K562 (cell line): ENCODE results near the gene GATA1. TPM values are rescaled to one million over a fixed set of nuclear protein-coding genes. Genes with fewer than 3 reads are reported as not detected.

Source experiments
- GABPA ChIP-seq: fragments of 200-800 bp; sonication (Bioruptor generic); conservative IDR thresholded peaks from 2 replicates; pipeline ENCODE4 v1.6.1; 2016; ENCODE audit warnings: low read depth, missing genetic modification characterization, missing compliant biosample characterization
- MED1 ChIP-seq: sonication (generic); formaldehyde crosslinking; IDR thresholded peaks from 2 replicates; pipeline ENCODE4 v1.8.1; 2023; ENCODE audit warnings: missing genetic modification reagents, borderline replicate concordance
- MXI1 ChIP-seq: IDR thresholded peaks from 2 replicates; pipeline ENCODE4 v1.6.1; 2011; ENCODE audit warnings: low read depth, mild to moderate bottlenecking, improper control_type of control experiment, low read length
- MYBL2 ChIP-seq, 2 experiments: fragments of 450-650 bp in 1 of 2; sonication (generic) in 1 of 2; formaldehyde crosslinking in 1 of 2; IDR thresholded peaks; 2 replicates each; pipeline versions ENCODE4 v1.6.1 to v1.8.1; 2017 to 2022; ENCODE audit warnings: borderline replicate concordance in 1 of 2, inconsistent platforms in 1 of 2, low read depth in 1 of 2, mild to moderate bottlenecking in 1 of 2, missing genetic modification reagents in 1 of 2, moderate library complexity in 1 of 2
- POLR2A ChIP-seq: fragments of 450-650 bp; conservative IDR thresholded peaks from 2 replicates; pipeline ENCODE4 v1.6.1; 2016
- RUNX1 ChIP-seq: sonication (generic); IDR thresholded peaks from 2 replicates; pipeline ENCODE4 v1.6.1; 2016; ENCODE audit warnings: antibody characterized with exemption, low read depth
- ZNF586 ChIP-seq: fragments of 450-650 bp; formaldehyde crosslinking; conservative IDR thresholded peaks from 2 replicates; pipeline ENCODE4 v1.4.0; 2020; ENCODE audit warnings: mild to moderate bottlenecking, moderate library complexity
- polyA plus RNA-seq, 8 experiments: library from polyadenylated mRNA; depleted of rRNA in 4 of 8; stranded (reverse) in 5 of 8; unstranded in 3 of 8; fragments of >200 nt; fragmentation: Nextera tagmentation in 2 of 8; fragmentation: Illumina TruSeq in 1 of 8; extraction: Ambion mirVana in 2 of 8; extraction: Trizol in 1 of 8; gene quantifications; 2 replicates each; pipeline versions ENCODE4 v1.2.1 to v1.2.3, GENCODE V29; 2011 to 2014; ENCODE audit warnings: inconsistent platforms in 1 of 8, missing spikeins in 1 of 8
- total RNA-seq, 7 experiments: library from RNA; depleted of rRNA in 6 of 7; stranded (reverse); fragments of >200 nt in 6 of 7; fragmentation: Illumina TruSeq in 2 of 7; extraction: Trizol in 2 of 7; gene quantifications; 2 replicates each; pipeline versions ENCODE4 v1.2.1 to v1.2.3, GENCODE V29; 2011 to 2021; ENCODE audit warnings: low replicate concordance in 1 of 7
- TF ChIP-seq, protein P1 (sequence below): fragments of 200-600 bp; sonication (generic); IDR thresholded peaks from one replicate; pipeline ENCODE4 v1.6.1; 2012; ENCODE audit warnings: mild to moderate bottlenecking, low read depth, low read length, inconsistent platforms
- TF ChIP-seq, protein P2 (sequence below): fragments of 450-650 bp; IDR thresholded peaks from 2 replicates; pipeline ENCODE4 v1.7.1; 2018; ENCODE audit warnings: mild to moderate bottlenecking, low read depth; ENCODE audit not compliant: partially characterized antibody
- TF ChIP-seq, protein P3 (sequence below): fragments of 250-450 bp; sonication (Bioruptor Pico); IDR thresholded peaks from 2 replicates; pipeline ENCODE4 v1.5.0; 2021; ENCODE audit warnings: mild to moderate bottlenecking, borderline replicate concordance

Gene GATA1
- total and polyA plus RNA-seq, 9 of the 15 experiments (the other 6 are each of a cell fraction or from before 2014, with no cell fraction given), result 11.9 to 291 (median 116) TPM

DNA sequence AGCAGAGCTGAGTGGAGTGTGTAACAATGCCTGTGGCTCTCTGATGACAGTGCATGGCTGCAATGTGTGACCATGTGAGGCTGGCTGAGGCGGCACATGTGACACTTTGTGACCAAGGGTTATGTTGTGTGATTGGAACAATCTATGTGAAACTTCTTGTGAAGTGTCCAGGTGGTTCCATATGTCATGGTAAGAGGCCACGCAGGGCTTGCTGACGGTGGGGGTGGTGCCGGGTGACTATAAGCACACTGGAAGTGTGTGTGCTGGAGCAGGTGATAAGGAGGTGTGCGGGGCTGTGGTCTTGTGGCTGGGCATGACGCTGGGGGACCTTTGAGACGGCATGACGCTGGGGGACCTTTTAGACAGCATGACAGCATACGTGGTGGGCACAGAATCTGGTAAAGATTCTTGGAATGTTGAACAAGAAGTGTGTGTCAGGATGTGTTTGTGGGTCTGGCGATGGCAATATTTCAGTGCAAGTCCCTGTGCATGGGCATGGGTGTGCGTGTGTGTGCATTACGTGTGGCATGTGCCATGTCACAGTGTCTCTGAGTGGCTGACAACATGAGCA lies 8.0 kb downstream of the GATA1 start (continued):
- TF ChIP-seq, protein P1, sequence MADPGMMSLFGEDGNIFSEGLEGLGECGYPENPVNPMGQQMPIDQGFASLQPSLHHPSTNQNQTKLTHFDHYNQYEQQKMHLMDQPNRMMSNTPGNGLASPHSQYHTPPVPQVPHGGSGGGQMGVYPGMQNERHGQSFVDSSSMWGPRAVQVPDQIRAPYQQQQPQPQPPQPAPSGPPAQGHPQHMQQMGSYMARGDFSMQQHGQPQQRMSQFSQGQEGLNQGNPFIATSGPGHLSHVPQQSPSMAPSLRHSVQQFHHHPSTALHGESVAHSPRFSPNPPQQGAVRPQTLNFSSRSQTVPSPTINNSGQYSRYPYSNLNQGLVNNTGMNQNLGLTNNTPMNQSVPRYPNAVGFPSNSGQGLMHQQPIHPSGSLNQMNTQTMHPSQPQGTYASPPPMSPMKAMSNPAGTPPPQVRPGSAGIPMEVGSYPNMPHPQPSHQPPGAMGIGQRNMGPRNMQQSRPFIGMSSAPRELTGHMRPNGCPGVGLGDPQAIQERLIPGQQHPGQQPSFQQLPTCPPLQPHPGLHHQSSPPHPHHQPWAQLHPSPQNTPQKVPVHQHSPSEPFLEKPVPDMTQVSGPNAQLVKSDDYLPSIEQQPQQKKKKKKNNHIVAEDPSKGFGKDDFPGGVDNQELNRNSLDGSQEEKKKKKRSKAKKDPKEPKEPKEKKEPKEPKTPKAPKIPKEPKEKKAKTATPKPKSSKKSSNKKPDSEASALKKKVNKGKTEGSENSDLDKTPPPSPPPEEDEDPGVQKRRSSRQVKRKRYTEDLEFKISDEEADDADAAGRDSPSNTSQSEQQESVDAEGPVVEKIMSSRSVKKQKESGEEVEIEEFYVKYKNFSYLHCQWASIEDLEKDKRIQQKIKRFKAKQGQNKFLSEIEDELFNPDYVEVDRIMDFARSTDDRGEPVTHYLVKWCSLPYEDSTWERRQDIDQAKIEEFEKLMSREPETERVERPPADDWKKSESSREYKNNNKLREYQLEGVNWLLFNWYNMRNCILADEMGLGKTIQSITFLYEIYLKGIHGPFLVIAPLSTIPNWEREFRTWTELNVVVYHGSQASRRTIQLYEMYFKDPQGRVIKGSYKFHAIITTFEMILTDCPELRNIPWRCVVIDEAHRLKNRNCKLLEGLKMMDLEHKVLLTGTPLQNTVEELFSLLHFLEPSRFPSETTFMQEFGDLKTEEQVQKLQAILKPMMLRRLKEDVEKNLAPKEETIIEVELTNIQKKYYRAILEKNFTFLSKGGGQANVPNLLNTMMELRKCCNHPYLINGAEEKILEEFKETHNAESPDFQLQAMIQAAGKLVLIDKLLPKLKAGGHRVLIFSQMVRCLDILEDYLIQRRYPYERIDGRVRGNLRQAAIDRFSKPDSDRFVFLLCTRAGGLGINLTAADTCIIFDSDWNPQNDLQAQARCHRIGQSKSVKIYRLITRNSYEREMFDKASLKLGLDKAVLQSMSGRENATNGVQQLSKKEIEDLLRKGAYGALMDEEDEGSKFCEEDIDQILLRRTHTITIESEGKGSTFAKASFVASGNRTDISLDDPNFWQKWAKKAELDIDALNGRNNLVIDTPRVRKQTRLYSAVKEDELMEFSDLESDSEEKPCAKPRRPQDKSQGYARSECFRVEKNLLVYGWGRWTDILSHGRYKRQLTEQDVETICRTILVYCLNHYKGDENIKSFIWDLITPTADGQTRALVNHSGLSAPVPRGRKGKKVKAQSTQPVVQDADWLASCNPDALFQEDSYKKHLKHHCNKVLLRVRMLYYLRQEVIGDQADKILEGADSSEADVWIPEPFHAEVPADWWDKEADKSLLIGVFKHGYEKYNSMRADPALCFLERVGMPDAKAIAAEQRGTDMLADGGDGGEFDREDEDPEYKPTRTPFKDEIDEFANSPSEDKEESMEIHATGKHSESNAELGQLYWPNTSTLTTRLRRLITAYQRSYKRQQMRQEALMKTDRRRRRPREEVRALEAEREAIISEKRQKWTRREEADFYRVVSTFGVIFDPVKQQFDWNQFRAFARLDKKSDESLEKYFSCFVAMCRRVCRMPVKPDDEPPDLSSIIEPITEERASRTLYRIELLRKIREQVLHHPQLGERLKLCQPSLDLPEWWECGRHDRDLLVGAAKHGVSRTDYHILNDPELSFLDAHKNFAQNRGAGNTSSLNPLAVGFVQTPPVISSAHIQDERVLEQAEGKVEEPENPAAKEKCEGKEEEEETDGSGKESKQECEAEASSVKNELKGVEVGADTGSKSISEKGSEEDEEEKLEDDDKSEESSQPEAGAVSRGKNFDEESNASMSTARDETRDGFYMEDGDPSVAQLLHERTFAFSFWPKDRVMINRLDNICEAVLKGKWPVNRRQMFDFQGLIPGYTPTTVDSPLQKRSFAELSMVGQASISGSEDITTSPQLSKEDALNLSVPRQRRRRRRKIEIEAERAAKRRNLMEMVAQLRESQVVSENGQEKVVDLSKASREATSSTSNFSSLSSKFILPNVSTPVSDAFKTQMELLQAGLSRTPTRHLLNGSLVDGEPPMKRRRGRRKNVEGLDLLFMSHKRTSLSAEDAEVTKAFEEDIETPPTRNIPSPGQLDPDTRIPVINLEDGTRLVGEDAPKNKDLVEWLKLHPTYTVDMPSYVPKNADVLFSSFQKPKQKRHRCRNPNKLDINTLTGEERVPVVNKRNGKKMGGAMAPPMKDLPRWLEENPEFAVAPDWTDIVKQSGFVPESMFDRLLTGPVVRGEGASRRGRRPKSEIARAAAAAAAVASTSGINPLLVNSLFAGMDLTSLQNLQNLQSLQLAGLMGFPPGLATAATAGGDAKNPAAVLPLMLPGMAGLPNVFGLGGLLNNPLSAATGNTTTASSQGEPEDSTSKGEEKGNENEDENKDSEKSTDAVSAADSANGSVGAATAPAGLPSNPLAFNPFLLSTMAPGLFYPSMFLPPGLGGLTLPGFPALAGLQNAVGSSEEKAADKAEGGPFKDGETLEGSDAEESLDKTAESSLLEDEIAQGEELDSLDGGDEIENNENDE, result no peak
- TF ChIP-seq, protein P2, sequence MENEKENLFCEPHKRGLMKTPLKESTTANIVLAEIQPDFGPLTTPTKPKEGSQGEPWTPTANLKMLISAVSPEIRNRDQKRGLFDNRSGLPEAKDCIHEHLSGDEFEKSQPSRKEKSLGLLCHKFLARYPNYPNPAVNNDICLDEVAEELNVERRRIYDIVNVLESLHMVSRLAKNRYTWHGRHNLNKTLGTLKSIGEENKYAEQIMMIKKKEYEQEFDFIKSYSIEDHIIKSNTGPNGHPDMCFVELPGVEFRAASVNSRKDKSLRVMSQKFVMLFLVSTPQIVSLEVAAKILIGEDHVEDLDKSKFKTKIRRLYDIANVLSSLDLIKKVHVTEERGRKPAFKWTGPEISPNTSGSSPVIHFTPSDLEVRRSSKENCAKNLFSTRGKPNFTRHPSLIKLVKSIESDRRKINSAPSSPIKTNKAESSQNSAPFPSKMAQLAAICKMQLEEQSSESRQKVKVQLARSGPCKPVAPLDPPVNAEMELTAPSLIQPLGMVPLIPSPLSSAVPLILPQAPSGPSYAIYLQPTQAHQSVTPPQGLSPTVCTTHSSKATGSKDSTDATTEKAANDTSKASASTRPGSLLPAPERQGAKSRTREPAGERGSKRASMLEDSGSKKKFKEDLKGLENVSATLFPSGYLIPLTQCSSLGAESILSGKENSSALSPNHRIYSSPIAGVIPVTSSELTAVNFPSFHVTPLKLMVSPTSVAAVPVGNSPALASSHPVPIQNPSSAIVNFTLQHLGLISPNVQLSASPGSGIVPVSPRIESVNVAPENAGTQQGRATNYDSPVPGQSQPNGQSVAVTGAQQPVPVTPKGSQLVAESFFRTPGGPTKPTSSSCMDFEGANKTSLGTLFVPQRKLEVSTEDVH, result peak; percentile 15
- TF ChIP-seq GABPA (tag) (no peak), POLR2A (peak; percentile 75; the same call in 1 of the 2 replicates), MED1 (CRISPR knock-in tag) (no peak), ZNF586 (CRISPR knock-in tag) (no peak), MXI1 (peak; percentile 72; the same call in 1 of the 2 replicates), MYBL2 (IDR thresholded peaks at IDR 0.05; ENCODE audit: low read depth) (no peak), MYBL2 (CRISPR knock-in tag; IDR thresholded peaks at IDR 0.05; ENCODE audit: borderline replicate concordance) (no peak), RUNX1 (no peak)
- TF ChIP-seq, protein P3, sequence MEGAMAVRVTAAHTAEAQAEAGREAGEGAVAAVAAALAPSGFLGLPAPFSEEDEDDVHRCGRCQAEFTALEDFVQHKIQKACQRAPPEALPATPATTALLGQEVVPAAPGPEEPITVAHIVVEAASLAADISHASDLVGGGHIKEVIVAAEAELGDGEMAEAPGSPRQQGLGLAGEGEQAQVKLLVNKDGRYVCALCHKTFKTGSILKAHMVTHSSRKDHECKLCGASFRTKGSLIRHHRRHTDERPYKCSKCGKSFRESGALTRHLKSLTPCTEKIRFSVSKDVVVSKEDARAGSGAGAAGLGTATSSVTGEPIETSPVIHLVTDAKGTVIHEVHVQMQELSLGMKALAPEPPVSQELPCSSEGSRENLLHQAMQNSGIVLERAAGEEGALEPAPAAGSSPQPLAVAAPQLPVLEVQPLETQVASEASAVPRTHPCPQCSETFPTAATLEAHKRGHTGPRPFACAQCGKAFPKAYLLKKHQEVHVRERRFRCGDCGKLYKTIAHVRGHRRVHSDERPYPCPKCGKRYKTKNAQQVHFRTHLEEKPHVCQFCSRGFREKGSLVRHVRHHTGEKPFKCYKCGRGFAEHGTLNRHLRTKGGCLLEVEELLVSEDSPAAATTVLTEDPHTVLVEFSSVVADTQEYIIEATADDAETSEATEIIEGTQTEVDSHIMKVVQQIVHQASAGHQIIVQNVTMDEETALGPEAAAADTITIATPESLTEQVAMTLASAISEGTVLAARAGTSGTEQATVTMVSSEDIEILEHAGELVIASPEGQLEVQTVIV (CRISPR knock-in tag), result no peak
